IMR-90 (cell line): ENCODE results near the gene MPI. TPM values are rescaled to one million over a fixed set of nuclear protein-coding genes. Genes with fewer than 3 reads are reported as not detected.

Source experiments
- ATAC-seq: fragments of 200-7000 bp; cut with Tn5 transposase; 2 replicates; pipeline ENCODE4 v1.9.1; 2020; ENCODE audit warnings: low read depth, mild to moderate bottlenecking, moderate library complexity
- BruUV-seq: library from RNA; stranded (reverse); fragments of 400-500 nt; replicated peaks from 2 replicates; lab custom pipeline; 2021; lab: Mats Ljungman, UMichigan
- CTCF ChIA-PET: fragments of 300-600 bp; formaldehyde crosslinking; extraction: SDS; loops from one replicate; lab custom pipeline; 2021; ENCODE audit warnings: antibody characterized with exemption; lab: Yijun Ruan, JAX
- POLR2A ChIA-PET: fragments of 300-600 bp; sonication (Branson Sonifier 250); formaldehyde crosslinking; loops from one replicate; lab custom pipeline; 2022; ENCODE audit warnings: antibody characterized with exemption; ENCODE audit not compliant: unreplicated experiment; lab: Charles Lee
- DNase-seq: peaks from one replicate; pipeline ENCODE4 v3.0.0; 2013
- H2AFZ ChIP-seq: replicated peaks from 2 replicates; pipeline ENCODE3; 2013; ENCODE audit warnings: low read length, mild to moderate bottlenecking; ENCODE audit not compliant: poor library complexity
- H2AK5ac ChIP-seq: 2 replicates; pipeline ENCODE4 v1.6.1; 2013; ENCODE audit warnings: low read depth, low read length, inconsistent platforms
- H2AK9ac ChIP-seq: replicated peaks from 2 replicates; pipeline ENCODE3; 2013; ENCODE audit warnings: mild to moderate bottlenecking, low read depth, low read length, moderate library complexity; ENCODE audit not compliant: poor library complexity
- H2BK120ac ChIP-seq: 2 replicates; pipeline ENCODE4 v1.6.1; 2013; ENCODE audit warnings: low read depth, low read length, inconsistent platforms
- H2BK15ac ChIP-seq: 3 replicates; pipeline ENCODE4 v1.6.1; 2013; ENCODE audit warnings: low read depth, low read length, inconsistent platforms
- H2BK20ac ChIP-seq: 2 replicates; pipeline ENCODE4 v1.6.1; 2013; ENCODE audit warnings: low read depth, mild to moderate bottlenecking, inconsistent platforms, low read length, moderate library complexity
- H2BK5ac ChIP-seq: 2 replicates; pipeline ENCODE4 v1.6.1; 2013; ENCODE audit warnings: mild to moderate bottlenecking, low read depth, low read length, inconsistent platforms; ENCODE audit not compliant: poor library complexity, severe bottlenecking
- H3K14ac ChIP-seq: replicated peaks from 2 replicates; pipeline ENCODE4 v1.6.1; 2013; ENCODE audit warnings: low read depth, low read length, inconsistent platforms
- H3K18ac ChIP-seq: 2 replicates; pipeline ENCODE4 v1.6.1; 2013; ENCODE audit warnings: low read depth, low read length, control low read depth
- H3K23ac ChIP-seq: 2 replicates; pipeline ENCODE4 v1.6.1; 2013; ENCODE audit warnings: low read depth, low read length, inconsistent platforms
- H3K27ac ChIP-seq: 2 replicates; pipeline ENCODE4 v1.5.1; 2013; ENCODE audit warnings: mild to moderate bottlenecking, control low read depth, low read length; ENCODE audit not compliant: insufficient read depth
- H3K27me3 ChIP-seq: 2 replicates; pipeline ENCODE4 v1.6.1; 2013; ENCODE audit warnings: low read length; ENCODE audit not compliant: control insufficient read depth, insufficient read depth
- H3K36me3 ChIP-seq: 2 replicates; pipeline ENCODE4 v1.6.1; 2013; ENCODE audit warnings: low read length, mixed read lengths; ENCODE audit not compliant: control insufficient read depth, insufficient read depth
- H3K4ac ChIP-seq: 2 replicates; pipeline ENCODE4 v1.6.1; 2013; ENCODE audit warnings: low read depth, low read length, inconsistent platforms
- H3K4me1 ChIP-seq: 2 replicates; pipeline ENCODE4 v1.6.1; 2013; ENCODE audit warnings: low read length, mixed read lengths; ENCODE audit not compliant: control insufficient read depth, insufficient read depth
- H3K4me2 ChIP-seq: 2 replicates; pipeline ENCODE4 v1.6.1; 2013; ENCODE audit warnings: low read depth, mild to moderate bottlenecking, control low read depth, low read length, moderate library complexity
- H3K4me3 ChIP-seq: 2 replicates; pipeline ENCODE4 v1.5.1; 2013; ENCODE audit warnings: low read depth, mild to moderate bottlenecking, control low read depth, low read length, moderate library complexity; ENCODE audit not compliant: insufficient read depth
- H3K56ac ChIP-seq: 2 replicates; pipeline ENCODE4 v1.6.1; 2013; ENCODE audit warnings: low read length, inconsistent platforms; ENCODE audit not compliant: insufficient read depth; ENCODE audit errors: extremely low read depth
- H3K79me1 ChIP-seq, 2 experiments: 2 replicates each; pipeline ENCODE4 v1.6.1; 2013; ENCODE audit warnings: low read length in 2 of 2, inconsistent platforms in 1 of 2, low read depth in 1 of 2
- H3K9ac ChIP-seq: 2 replicates; pipeline ENCODE4 v1.6.1; 2013; ENCODE audit warnings: low read depth, low read length, control low read depth
- H3K9me1 ChIP-seq: 2 replicates; pipeline ENCODE4 v1.6.1; 2013; ENCODE audit warnings: low read length, inconsistent platforms; ENCODE audit not compliant: insufficient read depth
- H3K9me3 ChIP-seq: 2 replicates; pipeline ENCODE4 v1.6.1; 2013; ENCODE audit warnings: low read length; ENCODE audit not compliant: control insufficient read depth, insufficient read depth
- H4K20me1 ChIP-seq: 2 replicates; pipeline ENCODE4 v1.6.1; 2013; ENCODE audit warnings: low read length, inconsistent platforms; ENCODE audit not compliant: insufficient read depth
- H4K5ac ChIP-seq: 2 replicates; pipeline ENCODE4 v1.6.1; 2013; ENCODE audit warnings: mild to moderate bottlenecking, low read depth, low read length, control low read depth
- H4K8ac ChIP-seq, 2 experiments: 2 replicates each; pipeline ENCODE4 v1.6.1; 2013; ENCODE audit warnings: low read depth in 2 of 2, low read length in 2 of 2, control low read depth in 1 of 2, inconsistent platforms in 1 of 2
- H4K91ac ChIP-seq: 2 replicates; pipeline ENCODE4 v1.6.1; 2013; ENCODE audit warnings: low read depth, low read length, inconsistent platforms; ENCODE audit not compliant: insufficient read depth
- BHLHE40 ChIP-seq: fragments of 150-350 bp; IDR thresholded peaks from 2 replicates; pipeline ENCODE4 v1.6.1; 2016; ENCODE audit warnings: mild to moderate bottlenecking, low read depth, low read length
- CHD1 ChIP-seq: IDR thresholded peaks from 2 replicates; pipeline ENCODE4 v1.6.1; 2012; ENCODE audit warnings: low read depth, low read length, improper control_type of control experiment
- ELK1 ChIP-seq: fragments of 150-350 bp; IDR thresholded peaks from 2 replicates; pipeline ENCODE4 v1.6.1; 2016; ENCODE audit warnings: low read depth, mild to moderate bottlenecking, low read length, moderate library complexity, borderline replicate concordance
- RAD21 ChIP-seq: IDR thresholded peaks from 2 replicates; pipeline ENCODE4 v1.6.1; 2012; ENCODE audit warnings: low read length, improper control_type of control experiment
- RCOR1 ChIP-seq: IDR thresholded peaks from 2 replicates; pipeline ENCODE4 v1.6.1; 2012; ENCODE audit warnings: mild to moderate bottlenecking, low read length, improper control_type of control experiment; ENCODE audit not compliant: insufficient replicate concordance
- WGBS, 2 experiments: methylation state at CpG; one replicate each; pipeline versions ENCODE4 v1.1.5 to v1.1.7; 2013; ENCODE audit warnings: missing lambda C conversion rate in 2 of 2; ENCODE audit not compliant: insufficient read length in 1 of 2; ENCODE audit errors: extremely low coverage in 2 of 2; 5-methylcytosine and 5-hydroxymethylcytosine counted together
- dilution Hi-C: fragments of 300-500 bp; cut with HindIII; formaldehyde crosslinking; loops from one replicate; pipeline ENCODE4 v1.14.3; 2018; ENCODE audit warnings: low sequenced_read_pairs; ENCODE audit not compliant: unreplicated experiment
- in situ Hi-C: fragments of 300-500 bp; cut with MboI; formaldehyde crosslinking; loops from 3 replicates; pipeline ENCODE4 v1.14.3; 2019; ENCODE audit warnings: low sequenced_read_pairs, inconsistent platforms, mixed read lengths
- intact Hi-C: fragments of 100-400 bp; cut with micrococcal nuclease; formaldehyde crosslinking; loops from 2 replicates; pipeline ENCODE4 v1.10.0; 2022
- polyA plus RNA-seq, 3 experiments: library from polyadenylated mRNA; depleted of rRNA; stranded (reverse); fragments of >200 nt; gene quantifications; 2 replicates each; pipeline ENCODE4 v1.2.3, GENCODE V29; 2012; ENCODE audit warnings: low replicate concordance in 1 of 3
- total RNA-seq: library from RNA; depleted of rRNA; stranded (reverse); fragments of >200 nt; gene quantifications from 2 replicates; pipeline ENCODE4 v1.2.3, GENCODE V29; 2012

MPI gene
- total and polyA plus RNA-seq, 2 of the 4 experiments (the other 2 are of a cell fraction) = 80.1 to 91.8 TPM

GRCh38 chr15:74907163-74907870, 17.5 kb downstream of the MPI start:
- WGBS, 2 experiments = no CpG with 5 or more reads among the region's 8 CpGs
- ChIA-PET CTCF (no interaction called here), POLR2A (interaction anchor here (0.6 kb wide), 1 partner anchor 11 kb away, joined by 3 read pairs; no protein-coding TSS in a partner anchor)
- ATAC-seq = peak; percentile 5
- H3K27ac ChIP-seq = peak overlapping the region; percentile 90
- H3K14ac ChIP-seq = peak overlapping the region; percentile 100
- H3K4me3 ChIP-seq = peak overlapping the region; percentile 89
- H3K36me3 ChIP-seq = peaks cover 22% of the 10 kb centered on the region
- DNase-seq = no peak
- H4K8ac ChIP-seq = peak overlapping the region; percentile 96 to 100
- in situ Hi-C loops (no loop called here), dilution Hi-C loops (no loop called here), intact Hi-C loops (loop anchor here (5.0 kb wide), 1 partner anchor 65 kb away; the partner anchor contains the start of gene ULK3)
- H3K4me2 ChIP-seq = peak overlapping the region; percentile 85
- peak overlapping the region; percentile 97 for H2AFZ ChIP-seq
- 0 out of 2 replicates have a peak overlapping the region, but pooled peaks have one; percentile 67 for H2BK20ac ChIP-seq
- peak overlapping the region; percentile 77 for H2BK5ac ChIP-seq
- BruUV-seq = no TSS peak
- H2AK9ac ChIP-seq = peak overlapping the region; percentile 86
- H3K4me1 ChIP-seq = peaks cover 11% of the 10 kb centered on the region
- H3K23ac ChIP-seq = peak overlapping the region; percentile 95
- TF ChIP-seq RAD21 (no peak), RCOR1 (no peak), ELK1 (no peak), BHLHE40 (no peak), CHD1 (no peak)
- peak overlapping the region; percentile 95 for H4K91ac ChIP-seq
- H4K5ac ChIP-seq = peak overlapping the region; percentile 99
- H4K20me1 ChIP-seq = peaks cover 10% of the 10 kb centered on the region
- H3K56ac ChIP-seq = peak overlapping the region; percentile 89
- peak overlapping the region; percentile 55; the same call in 1 of the 3 replicates for H2BK15ac ChIP-seq
- peak overlapping the region; percentile 85 for H2BK120ac ChIP-seq
- H3K9me1 ChIP-seq = peaks cover 4% of the 10 kb centered on the region
- peaks cover 23 to 45% of the 10 kb centered on the region in 2 experiments for H3K79me1 ChIP-seq
- H3K9ac ChIP-seq = peak overlapping the region; percentile 97
- H3K4ac ChIP-seq = peak overlapping the region; percentile 100
- H3K18ac ChIP-seq = peak overlapping the region; percentile 92; the same call in 1 of the 2 replicates
- no peaks in the 10 kb centered on the region for H3K27me3 ChIP-seq
- H3K9me3 ChIP-seq = no peaks in the 10 kb centered on the region
- peak overlapping the region; percentile 22; the same call in 1 of the 2 replicates for H2AK5ac ChIP-seq
